GM19324 (cell line): ENCODE measurements around the gene MTX3.

Source experiments
- ATAC-seq: cut with Tn5 transposase; IDR thresholded peaks from one replicate; pipeline ENCODE4 v1.9.1; 2021; ENCODE audit warnings: mild to moderate bottlenecking, moderate library complexity; ENCODE audit not compliant: unreplicated experiment, low FRiP score

Gene MTX3

DNA sequence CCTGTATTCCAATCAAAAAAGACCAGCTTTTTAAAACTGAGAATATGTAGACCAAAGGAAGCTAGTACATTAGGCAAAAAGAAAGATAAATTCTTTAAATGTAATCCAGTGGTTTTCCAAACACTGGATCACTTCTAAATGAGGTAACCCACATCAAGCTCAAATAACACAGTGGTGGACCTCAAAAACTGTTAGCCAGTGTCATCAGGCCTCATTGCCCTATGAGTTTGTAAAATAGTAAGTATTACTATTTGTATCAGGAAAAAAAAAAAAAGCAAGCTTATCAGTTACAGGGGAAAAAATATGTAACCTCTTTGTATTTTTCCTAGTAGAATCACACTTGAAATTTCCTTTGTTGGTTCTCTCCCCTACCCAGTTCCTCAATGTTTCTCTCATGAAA, 6.7 kb downstream of the MTX3 start:
- ATAC-seq, result no peak

DNA sequence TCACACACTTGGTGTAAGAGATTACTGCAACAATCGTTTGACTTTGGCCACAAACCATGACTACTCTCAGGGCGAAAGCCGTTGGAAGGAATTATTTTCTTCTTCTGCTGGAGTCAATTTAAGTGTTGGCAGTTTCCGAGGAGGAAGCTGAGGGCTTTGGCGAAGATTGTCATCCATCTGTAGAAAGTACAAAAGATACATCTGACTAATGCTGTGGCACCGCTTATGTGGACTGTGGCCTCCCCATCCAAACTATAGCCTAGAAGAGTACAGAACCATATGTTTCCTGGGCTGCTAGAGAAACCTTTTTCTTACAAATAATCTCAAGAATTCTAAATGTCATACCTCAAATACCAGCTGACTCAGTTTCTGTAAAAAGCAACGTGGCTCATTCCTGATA, 7.4 kb downstream of the MTX3 start:
- no peak for ATAC-seq

DNA sequence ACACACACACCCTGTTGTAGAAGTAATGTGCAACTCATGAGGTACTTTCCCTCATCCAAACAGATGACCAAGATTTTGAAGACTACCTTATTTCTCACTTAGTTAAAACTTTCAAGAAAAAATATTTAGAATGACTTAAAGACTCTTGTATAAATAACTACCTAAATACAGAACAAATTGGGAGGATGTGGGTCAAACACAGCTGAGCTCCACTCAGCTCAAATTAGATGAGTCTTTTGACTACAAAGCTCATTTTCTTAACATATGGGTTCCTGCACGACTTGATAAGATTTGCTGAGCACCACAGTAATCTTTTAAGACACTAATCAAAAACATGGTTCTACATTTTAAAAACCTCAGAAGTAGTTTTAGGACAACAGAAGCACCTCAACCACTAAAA, 8.9 kb downstream of the MTX3 start:
- no peak for ATAC-seq

- ATAC-seq, result no peak
Measured at GRCh38 chr5:79976759-79977515, 14.1 kb downstream of the MTX3 start.

GRCh38 chr5:79975422-79975821, 15.6 kb downstream of the MTX3 start:
- ATAC-seq, result no peak

GRCh38 chr5:79974886-79975285, 16.2 kb downstream of the MTX3 start:
- ATAC-seq, result no peak

DNA sequence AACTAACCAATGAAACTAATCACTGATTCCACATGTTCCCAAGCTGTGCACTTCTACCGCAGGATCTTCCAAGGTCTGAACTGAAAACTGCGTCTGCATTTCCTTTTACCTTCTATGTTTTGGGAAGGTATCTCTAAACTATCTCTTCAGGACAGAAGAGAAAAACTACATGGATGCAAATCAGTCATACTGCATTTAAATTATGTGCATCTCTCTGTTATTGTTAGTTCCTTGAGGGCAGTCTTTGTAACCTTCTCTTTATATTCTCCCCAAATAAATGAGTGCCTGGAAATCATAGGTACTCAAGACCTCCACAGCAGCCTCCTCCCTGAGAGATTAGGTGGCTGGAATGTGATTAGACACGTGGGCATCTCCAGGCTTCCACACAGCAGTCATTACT, 17.1 kb downstream of the MTX3 start:
- no peak for ATAC-seq

DNA sequence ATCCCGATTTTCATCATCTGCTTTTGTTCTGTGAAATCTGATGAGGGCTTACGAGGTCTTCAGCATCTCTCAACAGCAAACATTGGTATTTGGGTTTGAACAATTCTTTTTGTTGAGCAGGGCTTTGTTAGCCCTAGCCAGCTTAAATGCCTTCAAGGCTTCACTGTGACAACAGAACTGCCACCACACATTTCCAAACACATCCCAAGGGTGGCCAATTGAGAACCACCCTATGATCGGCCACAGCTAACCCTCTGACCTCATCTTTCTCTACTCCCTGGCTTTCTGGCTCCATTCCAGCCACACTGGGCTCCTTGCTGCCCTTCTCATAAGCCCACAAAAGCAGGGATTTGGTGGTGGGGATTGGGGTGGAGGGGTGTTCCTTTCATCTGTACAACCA, 17.6 kb downstream of the MTX3 start:
- ATAC-seq, result no peak

DNA sequence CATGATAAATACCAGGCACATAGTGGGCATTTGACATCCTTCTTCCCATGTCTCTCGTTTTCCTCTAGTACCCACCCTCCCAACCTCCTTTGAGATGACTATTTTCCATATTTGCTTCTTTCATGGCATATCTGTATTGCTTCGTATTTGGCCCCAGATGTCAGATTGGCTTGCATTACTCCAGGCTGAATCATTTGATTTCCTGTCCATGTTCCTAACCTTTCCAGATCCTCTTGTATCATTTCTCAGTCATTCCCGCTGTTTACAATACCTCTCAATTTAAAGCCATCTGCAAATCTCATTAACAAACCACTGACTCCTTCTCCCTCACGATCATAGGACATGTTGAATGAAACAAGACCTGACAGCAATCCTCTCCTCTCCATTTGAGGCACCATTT, 19.9 kb downstream of the MTX3 start:
- ATAC-seq, result no peak

- no peak for ATAC-seq
Measured at GRCh38 chr5:79966448-79966847, 24.6 kb downstream of the MTX3 start.

DNA sequence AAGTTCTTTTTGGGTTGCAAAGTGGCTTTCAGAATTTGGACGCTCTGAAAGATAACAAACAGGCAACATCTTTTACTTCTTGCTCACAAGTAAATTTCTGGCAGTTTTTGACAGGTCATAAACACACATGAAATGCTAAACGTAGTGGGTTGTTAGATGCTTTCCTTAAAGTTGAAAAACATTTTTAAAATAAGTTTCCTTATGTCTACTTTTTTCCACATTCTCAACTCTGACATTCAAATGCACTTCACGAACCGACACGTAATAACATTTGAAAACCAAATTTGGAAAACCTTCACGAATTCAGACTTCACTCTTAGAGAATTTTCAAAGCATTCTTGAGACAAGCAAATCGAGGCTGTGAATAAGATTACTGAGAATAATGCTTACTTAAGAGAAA, 26.9 kb downstream of the MTX3 start:
- no peak for ATAC-seq

- ATAC-seq, result no peak
Measured at GRCh38 chr5:79963261-79964061, 27.6 kb downstream of the MTX3 start.

- no peak for ATAC-seq
Measured at GRCh38 chr5:79962575-79963222, 28.4 kb downstream of the MTX3 start.

GRCh38 chr5:79961716-79962574, 29.1 kb downstream of the MTX3 start:
- ATAC-seq, result no peak

- no peak for ATAC-seq
Measured at GRCh38 chr5:79959407-79959806, 31.7 kb downstream of the MTX3 start.

DNA sequence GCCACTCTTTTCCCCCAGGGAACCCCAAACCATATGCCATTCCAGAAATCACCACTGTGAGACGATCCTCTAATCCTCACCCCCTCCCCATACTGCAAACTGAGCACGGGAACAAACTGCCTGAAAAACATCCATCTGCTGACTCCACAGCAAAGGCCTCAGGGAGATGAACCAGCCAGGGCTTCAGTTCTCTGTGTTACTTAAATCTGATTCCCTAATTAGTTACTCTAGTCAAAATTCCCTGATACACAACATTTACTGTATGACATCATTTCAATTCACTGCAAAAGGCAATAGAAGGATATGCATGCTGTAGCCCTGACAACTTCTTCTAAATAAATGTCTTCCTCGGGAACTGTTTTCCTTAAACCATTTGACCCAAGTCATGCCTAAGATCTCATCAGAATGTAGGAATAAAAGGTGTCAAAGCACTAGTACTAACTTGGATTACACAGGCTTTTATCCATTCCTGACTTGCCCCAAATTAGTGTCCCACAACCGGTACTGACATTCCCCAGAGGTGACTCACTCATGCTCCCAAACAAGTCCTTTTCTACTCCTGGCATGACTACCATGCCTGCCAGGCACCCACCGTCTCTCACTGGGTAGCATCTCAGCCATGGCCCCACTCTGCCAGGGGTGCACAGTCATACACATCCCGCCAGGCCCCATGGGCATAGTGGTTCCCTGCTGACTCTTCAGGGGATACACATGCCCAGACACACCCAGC, 35.0 kb downstream of the MTX3 start:
- no peak for ATAC-seq

- no peak for ATAC-seq
Measured at GRCh38 chr5:79955356-79955895, 35.6 kb downstream of the MTX3 start.

DNA sequence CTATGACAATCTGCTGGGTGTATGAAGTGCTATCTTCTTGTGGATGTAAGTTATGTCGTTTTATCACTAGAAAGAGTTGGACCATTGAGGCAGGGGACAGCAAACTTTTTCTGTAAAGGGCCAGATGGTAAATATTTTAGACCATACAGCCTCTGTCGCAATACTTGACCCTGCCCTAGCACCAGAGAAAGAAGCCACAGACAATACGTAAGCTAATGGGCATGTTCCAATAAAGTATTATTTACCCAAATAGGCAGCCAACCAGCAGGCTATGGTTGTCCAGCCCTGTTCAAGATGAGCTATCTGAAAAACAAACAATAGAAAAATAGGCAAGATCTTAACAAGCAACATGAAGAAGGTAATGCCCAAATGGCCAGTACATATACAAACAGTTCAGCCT, 36.4 kb downstream of the MTX3 start:
- ATAC-seq, result no peak

DNA sequence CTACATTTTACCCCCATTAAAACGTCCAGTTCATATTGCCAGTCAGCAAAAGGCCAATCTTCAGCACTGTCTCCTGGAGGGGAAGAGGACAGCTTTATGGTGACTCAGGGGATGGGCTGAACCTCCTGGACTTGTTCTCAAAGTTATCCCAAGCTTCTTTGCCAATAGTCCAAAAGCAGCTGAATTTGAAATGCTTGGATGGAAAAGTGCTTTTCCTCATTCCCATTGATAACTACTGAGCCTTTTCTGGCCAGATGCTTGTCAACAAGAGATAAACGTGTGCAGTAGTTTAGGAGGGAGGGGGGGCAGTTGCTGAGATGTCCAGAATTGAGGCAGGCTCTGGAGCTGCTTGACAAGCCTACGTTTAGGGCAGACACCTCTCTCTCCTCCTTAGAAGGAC, 43.5 kb downstream of the MTX3 start:
- ATAC-seq, result no peak

DNA sequence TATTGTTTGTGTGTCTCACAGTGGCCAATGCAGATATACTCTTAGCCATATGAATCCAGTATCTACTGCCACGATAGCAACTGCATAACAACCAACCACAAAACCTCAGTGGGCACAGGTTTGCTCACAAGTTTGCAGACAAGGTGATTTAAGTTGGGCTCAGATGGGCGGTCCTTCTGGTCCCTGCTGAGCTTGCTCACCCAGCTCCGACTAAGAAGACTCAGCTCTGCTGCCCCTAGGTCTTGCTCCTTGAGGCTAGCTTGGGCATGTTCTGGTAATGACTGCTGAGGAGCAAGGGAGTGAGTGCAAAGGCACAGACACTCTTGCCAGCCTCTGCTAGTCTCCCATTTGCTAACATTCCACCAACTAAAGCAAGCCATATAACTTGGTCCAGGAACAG, 52.6 kb downstream of the MTX3 start:
- no peak for ATAC-seq
